Measurements from ENCODE around the gene STK38. TPM values are rescaled to one million over a fixed set of nuclear protein-coding genes. Genes with fewer than 3 reads are reported as not detected.
"Not testable (repeated sequence)": the region's sequence is repeated elsewhere in the genome, so short reads cannot be mapped to it uniquely, and the experiment has no call there.

Gene STK38
- total RNA-seq, 1 donor from 2014 or later = 10.5 TPM

DNA sequence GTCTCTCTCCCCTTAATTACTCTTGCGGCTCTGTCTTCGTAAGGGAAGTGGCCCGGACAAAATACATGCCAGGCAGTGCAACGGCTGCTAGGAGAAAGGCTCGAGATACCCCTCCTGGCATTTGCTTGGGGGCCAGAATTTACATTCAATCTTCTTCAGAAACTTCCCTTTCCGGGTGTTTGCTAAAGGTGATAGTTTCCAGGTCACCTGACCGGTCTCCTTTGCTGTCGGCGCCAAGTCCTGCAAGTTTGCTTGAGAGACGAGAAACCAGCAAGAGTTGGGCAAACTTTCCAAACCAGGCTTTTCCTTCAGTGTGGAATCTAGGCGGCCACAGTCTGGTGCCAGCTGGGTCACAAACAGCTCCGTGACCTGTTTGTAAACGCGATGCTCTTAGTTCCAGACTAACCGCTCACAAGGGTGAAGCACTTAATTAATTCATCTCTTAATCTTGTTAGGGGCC, 46.3 kb upstream of the STK38 start:
- TF ChIP-seq, protein P1, sequence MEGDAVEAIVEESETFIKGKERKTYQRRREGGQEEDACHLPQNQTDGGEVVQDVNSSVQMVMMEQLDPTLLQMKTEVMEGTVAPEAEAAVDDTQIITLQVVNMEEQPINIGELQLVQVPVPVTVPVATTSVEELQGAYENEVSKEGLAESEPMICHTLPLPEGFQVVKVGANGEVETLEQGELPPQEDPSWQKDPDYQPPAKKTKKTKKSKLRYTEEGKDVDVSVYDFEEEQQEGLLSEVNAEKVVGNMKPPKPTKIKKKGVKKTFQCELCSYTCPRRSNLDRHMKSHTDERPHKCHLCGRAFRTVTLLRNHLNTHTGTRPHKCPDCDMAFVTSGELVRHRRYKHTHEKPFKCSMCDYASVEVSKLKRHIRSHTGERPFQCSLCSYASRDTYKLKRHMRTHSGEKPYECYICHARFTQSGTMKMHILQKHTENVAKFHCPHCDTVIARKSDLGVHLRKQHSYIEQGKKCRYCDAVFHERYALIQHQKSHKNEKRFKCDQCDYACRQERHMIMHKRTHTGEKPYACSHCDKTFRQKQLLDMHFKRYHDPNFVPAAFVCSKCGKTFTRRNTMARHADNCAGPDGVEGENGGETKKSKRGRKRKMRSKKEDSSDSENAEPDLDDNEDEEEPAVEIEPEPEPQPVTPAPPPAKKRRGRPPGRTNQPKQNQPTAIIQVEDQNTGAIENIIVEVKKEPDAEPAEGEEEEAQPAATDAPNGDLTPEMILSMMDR (IDR thresholded peaks at IDR 0.05) = no peak
- no peaks in the 10 kb centered on the region for H3K9me3 ChIP-seq
- peak overlapping the region; percentile 96 to 97 for H3K27ac ChIP-seq
- H3K4me3 ChIP-seq = peak overlapping the region; percentile 69 to 71
- DNase-seq (ENCODE audit: low spot score in 2 of 2) = peak in 1 of 2 donors; percentile 78
- H3K4me1 ChIP-seq = peaks cover 3 to 21% of the 10 kb centered on the region in 2 donors
- H3K36me3 ChIP-seq = peaks cover 19 to 21% of the 10 kb centered on the region in 2 donors
- no peaks in the 10 kb centered on the region for H3K27me3 ChIP-seq
- intact Hi-C loops (cut with DNase I) = loop anchor here (1.0 to 2.0 kb wide), 3 partner anchors 46 to 170 kb away; partner anchors contain the start of genes KCTD20, PXT1 and STK38

DNA sequence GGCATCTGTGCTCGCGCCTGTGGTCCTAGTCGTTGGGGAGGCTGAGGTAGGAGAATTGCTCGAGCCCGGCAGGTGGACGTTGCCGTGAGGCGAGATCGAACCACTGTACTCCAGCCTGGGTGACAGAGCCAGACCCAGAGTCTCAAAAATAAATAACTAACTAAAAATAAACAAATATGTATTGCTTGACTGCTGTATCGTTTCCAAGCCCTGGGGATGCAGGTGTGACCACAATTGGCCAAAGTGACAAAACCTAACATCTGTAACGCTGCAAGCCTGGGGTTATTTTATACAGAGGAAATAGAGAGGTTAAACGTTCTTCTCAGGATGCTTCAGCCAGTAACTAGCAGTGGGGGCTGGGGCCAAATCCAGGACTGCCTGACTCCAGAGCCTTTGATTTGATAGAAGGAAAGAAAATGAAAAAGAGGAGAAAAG, 45.0 kb upstream of the STK38 start:
- intact Hi-C loops (cut with DNase I) = no loop called here
- TF ChIP-seq, protein P1 (IDR thresholded peaks at IDR 0.05) = no peak
- Histone ChIP-seq H3K4me1 (peaks cover 0 to 8% of the 10 kb centered on the region in 2 donors), H3K9me3 (no peaks in the 10 kb centered on the region), H3K27ac (peak overlapping the region; percentile 96 to 97), H3K36me3 (peaks cover 6 to 7% of the 10 kb centered on the region in 2 donors), H3K4me3 (no peak overlapping the region), H3K27me3 (no peaks in the 10 kb centered on the region)
- DNase-seq (ENCODE audit: low spot score in 2 of 2) = no peak

- no peaks in the 10 kb centered on the region for H3K36me3 ChIP-seq
- intact Hi-C loops (cut with DNase I) = no loop called here
- DNase-seq (ENCODE audit: low spot score in 2 of 2) = no peak
Measured at GRCh38 chr6:36590237-36590636, 43.0 kb upstream of the STK38 start.

GRCh38 chr6:36589025-36589400, 41.7 kb upstream of the STK38 start:
- H3K36me3 ChIP-seq; DNase-seq (ENCODE audit: low spot score in 2 of 2); H3K4me1 ChIP-seq; H3K4me3 ChIP-seq; H3K27me3 ChIP-seq; H3K9me3 ChIP-seq; intact Hi-C loops (cut with DNase I); H3K27ac ChIP-seq: not testable (repeated sequence)

More at GRCh38 chr6:36590237-36590636, 43.0 kb upstream of the STK38 start:
- Histone ChIP-seq H3K27ac (no peak overlapping the region), H3K9me3 (no peaks in the 10 kb centered on the region), H3K4me1 (peaks cover 0 to 5% of the 10 kb centered on the region in 2 donors), H3K27me3 (no peaks in the 10 kb centered on the region), H3K4me3 (no peak overlapping the region)
- TF ChIP-seq, protein P1 (IDR thresholded peaks at IDR 0.05) = no peak

GRCh38 chr6:36586606-36587005, 39.3 kb upstream of the STK38 start:
- H3K27ac ChIP-seq = no peak overlapping the region
- H3K36me3 ChIP-seq = no peaks in the 10 kb centered on the region
- DNase-seq (ENCODE audit: low spot score in 2 of 2) = no peak
- no peaks in the 10 kb centered on the region for H3K9me3 ChIP-seq
- no peaks in the 10 kb centered on the region for H3K4me1 ChIP-seq
- no peaks in the 10 kb centered on the region for H3K27me3 ChIP-seq
- intact Hi-C loops (cut with DNase I) = no loop called here
- TF ChIP-seq, protein P1 (IDR thresholded peaks at IDR 0.05) = no peak
- H3K4me3 ChIP-seq = no peak overlapping the region

- Histone ChIP-seq H3K36me3 (no peaks in the 10 kb centered on the region), H3K4me1 (peaks cover 0 to 6% of the 10 kb centered on the region in 2 donors), H3K4me3 (no peak overlapping the region), H3K27me3 (no peaks in the 10 kb centered on the region), H3K27ac (no peak overlapping the region), H3K9me3 (no peaks in the 10 kb centered on the region)
- TF ChIP-seq, protein P1 (IDR thresholded peaks at IDR 0.05) = no peak
- DNase-seq (ENCODE audit: low spot score in 2 of 2) = no peak
- intact Hi-C loops (cut with DNase I) = no loop called here
Measured at GRCh38 chr6:36581716-36582115, 34.4 kb upstream of the STK38 start.
